Femur (tissue), 1 donor: ENCODE results near the gene TRAPPC3.
"Not testable (repeated sequence)": the region's sequence is repeated elsewhere in the genome, so short reads cannot be mapped to it uniquely, and the experiment has no call there.

Experiments used
- DNase-seq: peaks from one replicate; pipeline ENCODE4 v3.0.0-alpha.2; 2017

Gene TRAPPC3

DNA sequence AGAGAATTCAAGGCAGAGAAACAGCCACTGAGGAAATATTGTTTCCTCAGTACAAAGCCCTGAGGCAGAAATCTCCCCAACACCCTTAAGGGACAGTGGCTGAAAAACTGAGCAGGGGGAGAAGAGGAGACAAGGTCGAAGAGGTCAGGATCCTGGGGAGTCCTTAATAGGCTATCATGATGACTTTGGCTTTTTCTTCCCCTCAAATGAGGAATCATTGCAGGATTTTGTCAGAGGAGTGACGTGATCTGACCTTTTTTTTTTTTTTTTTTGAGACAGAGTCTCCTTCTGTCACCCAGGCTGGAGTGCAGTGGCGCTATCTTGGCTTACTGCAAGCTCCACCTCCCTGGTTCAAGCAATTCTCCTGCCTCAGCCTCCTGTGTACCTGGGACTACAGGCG lies 16.9 kb upstream of the TRAPPC3 start:
- DNase-seq = no peak

- DNase-seq = no peak
These were observed 15.9 kb upstream of the TRAPPC3 start for GRCh38 chr1:36165145-36165544.

GRCh38 chr1:36164361-36164760 lies 15.1 kb upstream of the TRAPPC3 start:
- DNase-seq = no peak

- DNase-seq = no peak
These were observed 14.1 kb upstream of the TRAPPC3 start for GRCh38 chr1:36163426-36163825.

GRCh38 chr1:36162680-36163239 lies 13.5 kb upstream of the TRAPPC3 start:
- DNase-seq = no peak

GRCh38 chr1:36161641-36162531 lies 12.6 kb upstream of the TRAPPC3 start:
- no peak for DNase-seq

DNA sequence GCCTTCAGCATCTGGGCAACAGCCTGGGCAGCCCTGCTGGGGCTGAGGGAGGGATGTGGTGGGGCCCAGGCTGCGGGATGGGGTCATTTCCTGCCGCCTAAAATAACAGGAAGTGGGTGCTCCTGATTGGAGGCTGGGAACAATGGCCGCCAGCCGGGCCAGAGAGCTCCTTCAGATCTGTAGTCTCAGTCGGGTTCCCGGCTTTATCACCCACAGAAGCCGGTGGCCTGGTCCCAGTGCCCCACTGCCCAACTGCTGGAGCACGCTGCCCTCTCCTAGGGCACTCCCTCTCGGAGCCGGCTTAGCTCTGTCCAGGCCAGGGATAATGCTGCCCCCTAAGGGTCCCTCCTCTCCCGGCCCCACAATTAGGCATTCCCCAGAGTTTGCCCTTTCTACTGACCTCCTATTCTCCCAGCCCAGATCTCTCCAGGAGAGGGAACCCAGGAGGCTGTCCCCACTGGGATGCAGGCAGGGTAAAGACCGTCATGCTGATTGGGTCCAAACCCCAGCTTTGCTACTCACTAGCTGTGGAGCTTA lies 11.7 kb upstream of the TRAPPC3 start:
- DNase-seq = peak; percentile 78

GRCh38 chr1:36160388-36160948 lies 11.2 kb upstream of the TRAPPC3 start:
- DNase-seq = no peak

DNA sequence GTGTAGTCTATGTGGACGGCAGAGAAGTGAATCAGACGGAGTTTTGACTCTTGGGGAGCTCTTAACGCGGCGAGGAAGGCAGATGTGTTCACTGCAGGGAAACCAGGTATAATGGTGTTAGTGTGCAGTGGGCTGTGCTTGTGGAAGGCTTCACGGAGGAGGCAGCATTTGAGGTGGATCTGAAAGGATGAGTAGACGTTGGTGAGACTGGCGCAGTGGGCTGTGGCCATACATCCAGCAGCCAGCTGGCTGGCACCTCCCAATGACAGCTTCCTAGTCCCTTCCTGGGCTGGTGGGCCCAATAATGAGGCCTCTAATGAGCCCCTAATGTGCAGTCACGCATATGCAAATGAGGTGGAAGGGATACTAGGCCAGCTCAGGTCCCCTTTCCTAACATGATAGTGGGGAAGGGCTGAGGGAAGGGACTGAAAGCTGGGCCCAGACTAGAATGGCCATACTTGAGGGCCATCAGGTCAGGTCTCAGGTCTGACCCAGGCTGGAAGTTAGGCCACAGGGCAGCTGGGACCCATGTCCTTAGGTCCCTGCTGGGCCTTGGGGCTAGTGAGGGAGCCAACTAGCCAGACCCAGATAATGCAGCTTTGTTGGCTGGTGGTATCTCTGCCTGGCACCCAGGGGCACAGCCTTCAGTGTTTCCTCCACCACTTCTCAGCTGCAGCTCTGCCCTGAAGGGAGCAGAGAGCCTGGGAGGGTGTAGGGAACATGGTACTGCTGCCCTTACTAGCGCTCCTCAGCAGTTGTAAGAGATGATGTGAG lies 10.5 kb upstream of the TRAPPC3 start:
- no peak for DNase-seq

- not testable (repeated sequence) for DNase-seq
These were observed 9.6 kb upstream of the TRAPPC3 start for GRCh38 chr1:36158827-36159252.

GRCh38 chr1:36157973-36158826 lies 8.9 kb upstream of the TRAPPC3 start:
- no peak for DNase-seq

GRCh38 chr1:36157115-36157903 lies 8.0 kb upstream of the TRAPPC3 start:
- DNase-seq = peak; percentile 83

- DNase-seq = peak; percentile 89
These were observed 7.2 kb upstream of the TRAPPC3 start for GRCh38 chr1:36156329-36157114.

DNA sequence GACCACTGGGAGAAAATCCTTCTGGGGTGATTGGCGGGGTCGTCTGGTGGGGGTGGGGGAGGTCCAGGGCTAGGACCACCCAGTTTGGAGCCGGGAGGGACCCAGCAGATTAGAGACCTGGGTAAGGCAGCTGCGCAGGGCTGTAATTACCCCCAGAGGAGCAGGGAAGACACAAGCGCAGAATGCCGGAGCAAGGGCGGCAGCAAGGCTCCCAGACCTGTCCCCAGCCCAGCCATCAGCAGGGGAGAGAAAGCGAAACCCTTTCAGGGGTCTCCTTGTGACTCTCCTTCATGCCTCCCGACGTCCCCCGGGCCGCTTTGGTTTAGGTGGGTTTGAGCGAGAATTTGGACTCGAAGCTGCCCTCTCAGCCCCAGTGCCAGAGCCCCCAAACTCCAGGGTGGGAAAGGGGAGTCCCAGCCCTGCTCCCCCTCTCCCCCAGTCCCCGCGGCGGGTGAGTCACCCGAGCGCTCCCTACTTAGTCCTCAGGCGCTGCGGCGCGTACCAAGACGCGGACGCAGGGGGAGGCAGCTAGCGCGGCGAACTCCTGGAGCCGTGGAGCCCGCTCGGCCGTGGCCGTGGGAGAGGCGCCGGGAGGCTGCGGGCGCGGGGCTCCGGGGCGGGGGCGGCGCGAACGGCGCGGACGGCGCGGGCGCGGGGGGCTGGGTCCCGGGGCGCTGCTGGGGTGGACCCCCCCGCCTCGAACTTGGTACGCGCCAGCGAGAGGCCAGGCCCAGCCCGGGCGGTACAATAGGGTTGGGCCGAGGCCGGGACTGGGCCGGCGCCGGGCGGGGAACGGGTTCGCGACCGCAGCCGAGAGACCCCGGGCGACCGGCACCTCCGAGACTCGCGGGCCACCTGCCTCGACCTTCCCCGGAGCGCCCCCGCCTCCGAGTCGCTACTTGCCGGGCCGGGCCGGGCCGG lies 6.4 kb upstream of the TRAPPC3 start, which contains the start of gene MAP7D1:
Gene MAP7D1, plus strand, starts transcription at position 753 of the 921 bp plus-strand sequence. CDS start 258 bp downstream, outside the sequence.
- DNase-seq = peak; percentile 91

GRCh38 chr1:36154765-36155407 lies 5.6 kb upstream of the TRAPPC3 start:
- DNase-seq = peak; percentile 71

GRCh38 chr1:36154335-36154734 lies 5.0 kb upstream of the TRAPPC3 start:
- DNase-seq = no peak

- no peak for DNase-seq
These were observed 4.2 kb upstream of the TRAPPC3 start for GRCh38 chr1:36153476-36153875.

DNA sequence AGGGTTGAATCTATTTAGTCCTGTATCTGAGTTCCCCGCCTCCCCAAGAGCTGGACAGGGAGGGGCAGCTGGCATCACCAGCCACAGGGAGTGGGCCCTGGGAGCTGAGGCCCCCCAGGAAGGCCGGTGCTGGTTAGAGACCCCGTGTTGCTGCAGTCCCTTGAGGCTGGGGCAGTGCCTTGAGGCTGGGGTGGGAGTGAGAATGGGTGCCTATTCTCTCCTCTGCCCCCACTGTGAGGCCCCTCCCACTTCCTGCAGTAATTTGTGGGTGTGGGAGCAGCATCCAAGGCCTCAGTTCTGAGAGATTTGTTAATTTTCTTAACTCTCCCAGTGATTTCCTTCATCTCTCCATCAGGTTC lies 2.5 kb upstream of the TRAPPC3 start:
- no peak for DNase-seq
